ENCODE results near the gene SLC52A3.

- no peak for TF ChIP-seq ATF7 (IDR thresholded peaks at IDR 0.05)
- no peak for TF ChIP-seq ETS1 (conservative IDR thresholded peaks at IDR 0.05; ENCODE audit: control insufficient read depth, low read depth, low read length)
- TF ChIP-seq ZHX1 (conservative IDR thresholded peaks at IDR 0.05; ENCODE audit: low read length), result no peak
- TF ChIP-seq ATF4 (CRISPR knock-in tag; IDR thresholded peaks at IDR 0.05), result no peak
- TF ChIP-seq MGA (IDR thresholded peaks at IDR 0.05), result no peak
These were observed 34.4 kb downstream of the SLC52A3 start for GRCh38 chr20:733861-734260.

Measured in K562 (cell line).